CD4-positive, alpha-beta T cell (primary cell): Measurements from ENCODE around the gene KCNB1. TPM values are rescaled to one million over a fixed set of nuclear protein-coding genes. Genes with fewer than 3 reads are reported as not detected.

Experiments
- ATAC-seq: fragments of 200-7000 bp; cut with Tn5 transposase; one replicate; pipeline ENCODE4 v1.10.0; 2022; ENCODE audit warnings: mild to moderate bottlenecking; ENCODE audit not compliant: poor library complexity
- CTCF ChIA-PET: fragments of 350-600 bp; sonication (Branson Sonifier 250); formaldehyde crosslinking; loops from one replicate; lab custom pipeline; 2021; ENCODE audit warnings: antibody characterized with exemption, inconsistent platforms; lab: Charles Lee
- POLR2A ChIA-PET: fragments of 350-600 bp; sonication (Branson Sonifier 250); formaldehyde crosslinking; loops from one replicate; lab custom pipeline; 2021; ENCODE audit warnings: antibody characterized with exemption, inconsistent platforms; lab: Charles Lee
- DNase-seq, 14 experiments: peaks; one replicate each; pipeline ENCODE4 v3.0.0-alpha.2; 2013 to 2020; ENCODE audit warnings: mixed read lengths in 2 of 14
- H3K27ac ChIP-seq, 2 donors: one replicate each; pipeline versions ENCODE4 v1.5.1 to v1.7.0; 2013; ENCODE audit warnings: low read length in 2 of 2, low read depth in 1 of 2, mild to moderate bottlenecking in 1 of 2
- H3K27me3 ChIP-seq, 2 experiments: 1 replicate in 1 of 2; 2 replicates in 1 of 2; pipeline versions ENCODE4 v1.6.1 to v1.7.0; 2013; ENCODE audit warnings: low read length in 2 of 2, control low read depth in 1 of 2, mild to moderate bottlenecking in 1 of 2, moderate library complexity in 1 of 2; ENCODE audit not compliant: insufficient read depth in 2 of 2, control insufficient read depth in 1 of 2
- H3K36me3 ChIP-seq: one replicate; pipeline ENCODE4 v1.6.1; 2013; ENCODE audit warnings: low read length, control low read depth; ENCODE audit not compliant: insufficient read depth
- H3K4me1 ChIP-seq: one replicate; pipeline ENCODE4 v1.6.1; 2013; ENCODE audit warnings: low read length, control low read depth; ENCODE audit not compliant: insufficient read depth
- H3K4me3 ChIP-seq: one replicate; pipeline ENCODE4 v1.5.1; 2013; ENCODE audit warnings: mild to moderate bottlenecking, low read length, moderate library complexity
- H3K9me3 ChIP-seq, 2 experiments: 1 replicate in 1 of 2; 2 replicates in 1 of 2; pipeline versions ENCODE4 v1.6.1 to v1.7.0; 2013; ENCODE audit warnings: low read length in 2 of 2, mild to moderate bottlenecking in 2 of 2, control low read depth in 1 of 2, moderate library complexity in 1 of 2; ENCODE audit not compliant: control insufficient read depth in 1 of 2, insufficient read depth in 1 of 2
- H3K27ac Mint-ChIP-seq: one replicate; pipeline ENCODE4 v1.8.0; 2020; ENCODE audit warnings: mixed read lengths
- H3K27me3 Mint-ChIP-seq: one replicate; pipeline ENCODE4 v1.8.0; 2021; ENCODE audit warnings: mixed read lengths
- H3K36me3 Mint-ChIP-seq: one replicate; pipeline ENCODE4 v1.8.0; 2021; ENCODE audit warnings: low read depth, mixed read lengths
- H3K4me1 Mint-ChIP-seq: one replicate; pipeline ENCODE4 v1.8.0; 2021; ENCODE audit warnings: low read depth, mixed read lengths
- H3K4me3 Mint-ChIP-seq: one replicate; pipeline ENCODE4 v1.8.0; 2020; ENCODE audit warnings: mild to moderate bottlenecking, mixed read lengths
- H3K9me3 Mint-ChIP-seq: one replicate; pipeline ENCODE4 v1.8.0; 2020; ENCODE audit warnings: mixed read lengths
- intact Hi-C, 2 experiments: fragments of 100-400 bp; cut with DNase I in 1 of 2; cut with micrococcal nuclease in 1 of 2; formaldehyde crosslinking; loops; one replicate each; pipeline versions ENCODE4 v1.15.1 to v1.9.0; 2023 to 2025; cut with DNase I, micrococcal nuclease
- total RNA-seq, 174 experiments: library from RNA in 2 of 174; stranded (reverse) in 2 of 174; gene quantifications; one replicate each; pipeline ENCODE4 v1.2.3 and lab custom pipeline; 2021 to 2026
- TF ChIP-seq, protein P1 (sequence below): fragments of 200-600 bp; IDR thresholded peaks from one replicate; pipeline ENCODE4 v1.8.0; 2022; ENCODE audit warnings: antibody characterized with exemption, mild to moderate bottlenecking

Gene KCNB1
- total RNA-seq, 2 experiments from 2014 or later, result 0.06 to 0.08 TPM

DNA sequence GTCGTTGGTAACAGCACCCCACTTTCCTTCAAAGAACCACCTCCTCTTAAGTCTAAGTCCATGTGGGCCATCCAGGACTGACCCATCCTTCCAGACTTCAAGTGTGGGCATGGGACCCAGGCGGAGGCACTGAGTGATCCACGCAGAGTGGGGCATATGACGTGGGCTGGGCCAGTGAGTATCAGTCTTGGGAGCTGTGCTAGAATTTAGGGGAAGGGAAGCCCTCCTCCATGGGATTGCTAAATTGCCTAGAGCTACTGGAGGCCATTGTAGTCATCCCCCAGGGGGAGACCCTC is 35.3 kb upstream of the KCNB1 start:
- no peak for DNase-seq
- intact Hi-C loops, result no loop called here
- no peak overlapping the region for H3K4me3 Mint-ChIP-seq

GRCh38 chr20:49516916-49517804 is 34.7 kb upstream of the KCNB1 start:
- no peak overlapping the region for H3K27ac Mint-ChIP-seq
- no peaks in the 10 kb centered on the region for H3K9me3 Mint-ChIP-seq
- Histone ChIP-seq H3K9me3 (no peaks in the 10 kb centered on the region), H3K4me3 (no peak overlapping the region), H3K4me1 (no peaks in the 10 kb centered on the region), H3K36me3 (no peaks in the 10 kb centered on the region), H3K27ac (no peak overlapping the region), H3K27me3 (peaks cover 6% of the 10 kb centered on the region in 2 experiments)
- no peaks in the 10 kb centered on the region for H3K36me3 Mint-ChIP-seq
- intact Hi-C loops, result no loop called here
- no peak for DNase-seq
- H3K4me3 Mint-ChIP-seq, result no peak overlapping the region
- H3K27me3 Mint-ChIP-seq, result peaks cover 56% of the 10 kb centered on the region
- POLR2A ChIA-PET, result no interaction called here
- ATAC-seq, result no peak
- TF ChIP-seq, protein P1, sequence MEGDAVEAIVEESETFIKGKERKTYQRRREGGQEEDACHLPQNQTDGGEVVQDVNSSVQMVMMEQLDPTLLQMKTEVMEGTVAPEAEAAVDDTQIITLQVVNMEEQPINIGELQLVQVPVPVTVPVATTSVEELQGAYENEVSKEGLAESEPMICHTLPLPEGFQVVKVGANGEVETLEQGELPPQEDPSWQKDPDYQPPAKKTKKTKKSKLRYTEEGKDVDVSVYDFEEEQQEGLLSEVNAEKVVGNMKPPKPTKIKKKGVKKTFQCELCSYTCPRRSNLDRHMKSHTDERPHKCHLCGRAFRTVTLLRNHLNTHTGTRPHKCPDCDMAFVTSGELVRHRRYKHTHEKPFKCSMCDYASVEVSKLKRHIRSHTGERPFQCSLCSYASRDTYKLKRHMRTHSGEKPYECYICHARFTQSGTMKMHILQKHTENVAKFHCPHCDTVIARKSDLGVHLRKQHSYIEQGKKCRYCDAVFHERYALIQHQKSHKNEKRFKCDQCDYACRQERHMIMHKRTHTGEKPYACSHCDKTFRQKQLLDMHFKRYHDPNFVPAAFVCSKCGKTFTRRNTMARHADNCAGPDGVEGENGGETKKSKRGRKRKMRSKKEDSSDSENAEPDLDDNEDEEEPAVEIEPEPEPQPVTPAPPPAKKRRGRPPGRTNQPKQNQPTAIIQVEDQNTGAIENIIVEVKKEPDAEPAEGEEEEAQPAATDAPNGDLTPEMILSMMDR, result no peak
- no peaks in the 10 kb centered on the region for H3K4me1 Mint-ChIP-seq
- CTCF ChIA-PET, result no interaction called here

More for the DNA sequence above, 35.3 kb upstream of the KCNB1 start:
- TF ChIP-seq, protein P1, result no peak
- no peaks in the 10 kb centered on the region for H3K9me3 ChIP-seq
- CTCF ChIA-PET, result no interaction called here
- POLR2A ChIA-PET, result no interaction called here
- no peaks in the 10 kb centered on the region for H3K36me3 Mint-ChIP-seq
- H3K4me1 Mint-ChIP-seq, result no peaks in the 10 kb centered on the region
- no peak overlapping the region for H3K27ac Mint-ChIP-seq
- H3K4me1 ChIP-seq, result no peaks in the 10 kb centered on the region
- H3K9me3 Mint-ChIP-seq, result no peaks in the 10 kb centered on the region
- H3K4me3 ChIP-seq, result no peak overlapping the region
- peaks cover 60% of the 10 kb centered on the region for H3K27me3 Mint-ChIP-seq
- no peak for ATAC-seq
- peaks cover 4 to 6% of the 10 kb centered on the region in 2 experiments for H3K27me3 ChIP-seq
- no peaks in the 10 kb centered on the region for H3K36me3 ChIP-seq
- no peak overlapping the region for H3K27ac ChIP-seq

DNA sequence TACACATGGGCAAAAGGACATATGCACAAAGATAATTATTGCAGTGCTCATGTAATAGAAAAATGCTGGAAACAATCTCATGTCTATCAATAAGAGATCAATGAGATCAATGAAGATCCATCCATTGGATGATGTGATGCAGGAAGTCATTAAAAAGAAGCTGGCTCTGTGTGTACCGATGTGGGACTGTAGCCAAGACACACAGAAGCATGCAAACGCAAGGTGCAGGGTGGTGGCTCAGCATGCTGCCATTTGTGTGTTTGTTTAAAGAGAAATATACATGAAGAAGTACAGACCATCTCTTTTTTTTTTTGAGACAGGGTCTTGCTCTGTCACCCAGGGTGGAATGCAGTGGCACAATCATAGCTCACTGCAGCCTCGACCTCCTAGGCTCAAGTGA is 33.1 kb upstream of the KCNB1 start:
- Histone ChIP-seq H3K9me3 (no peaks in the 10 kb centered on the region), H3K27me3 (peaks cover 11% of the 10 kb centered on the region in 2 experiments), H3K4me1 (no peaks in the 10 kb centered on the region), H3K4me3 (no peak overlapping the region), H3K36me3 (no peaks in the 10 kb centered on the region), H3K27ac (no peak overlapping the region)
- DNase-seq, result no peak
- H3K27me3 Mint-ChIP-seq, result peaks cover 54% of the 10 kb centered on the region
- H3K36me3 Mint-ChIP-seq, result no peaks in the 10 kb centered on the region
- TF ChIP-seq, protein P1, result no peak
- ChIA-PET CTCF (no interaction called here), POLR2A (no interaction called here)
- no peak for ATAC-seq
- H3K4me3 Mint-ChIP-seq, result no peak overlapping the region
- intact Hi-C loops, result no loop called here
- H3K9me3 Mint-ChIP-seq, result no peaks in the 10 kb centered on the region
- H3K4me1 Mint-ChIP-seq, result no peaks in the 10 kb centered on the region
- H3K27ac Mint-ChIP-seq, result no peak overlapping the region
